Measurements from ENCODE around the gene NUCKS1.

- TF ChIP-seq CTCF (conservative IDR thresholded peaks at IDR 0.05; ENCODE audit: low read depth, low read length): no peak
- TF ChIP-seq CEBPB (IDR thresholded peaks at IDR 0.05; ENCODE audit: low read depth, low read length): no peak
- no peak for TF ChIP-seq POLR2A (IDR thresholded peaks at IDR 0.05; ENCODE audit: low read depth, low read length)
- TF ChIP-seq USF2 (IDR thresholded peaks at IDR 0.05; ENCODE audit: low read depth, low read length): no peak
- TF ChIP-seq RCOR1 (IDR thresholded peaks at IDR 0.05; ENCODE audit: insufficient replicate concordance, low read length): no peak
- no peak for TF ChIP-seq MXI1 (IDR thresholded peaks at IDR 0.05; ENCODE audit: borderline replicate concordance, low read depth, low read length)
These were observed 83.4 kb downstream of the NUCKS1 start for GRCh38 chr1:205666372-205667166.

Data from IMR-90 (cell line).